MM.1S (cell line): ENCODE data around the gene ETV2.

Experiments
- CTCF ChIP-seq: fragments of 300-600 bp; sonication (generic); IDR thresholded peaks from 2 replicates; pipeline ENCODE4 v1.5.1; 2016; ENCODE audit warnings: antibody characterized with exemption, low read length, mixed read lengths
- EZH2 ChIP-seq: fragments of 300-600 bp; sonication (generic); optimal IDR thresholded peaks from 2 replicates; pipeline ENCODE3; 2017; ENCODE audit warnings: low read depth, mild to moderate bottlenecking, antibody characterized with exemption, low read length, mixed read lengths
- EZH2phosphoT487 ChIP-seq: fragments of 300-600 bp; sonication (generic); IDR thresholded peaks from 2 replicates; pipeline ENCODE4 v1.6.1; 2018; ENCODE audit warnings: antibody characterized with exemption, low read length

GRCh38 chr19:35622750-35623149 is 18.8 kb upstream of the ETV2 start:
- TF ChIP-seq CTCF (no peak), EZH2phosphoT487 (no peak), EZH2 (no peak)
